ENCODE data around the gene UBL4B. TPM values are rescaled to one million over a fixed set of nuclear protein-coding genes. Genes with fewer than 3 reads are reported as not detected.

Gene UBL4B
- polyA plus RNA-seq, 3 donors = 0.07 to 0.45 (median 0.09) TPM

GRCh38 chr1:110135666-110136065 lies 23.4 kb downstream of the UBL4B start:
- 51 to 86% (median 85%) methylated on average over 10 of the region's 10 CpGs for WGBS, 3 donors
- no peak overlapping the region for H3K27ac ChIP-seq (ENCODE audit: low read depth, low read length)

GRCh38 chr1:110136911-110137310 lies 24.7 kb downstream of the UBL4B start:
- WGBS, 3 donors = 2 to 5% (median 2%) methylated on average over 7 of the region's 7 CpGs
- H3K27ac ChIP-seq (ENCODE audit: low read depth, low read length) = no peak overlapping the region

- WGBS, 3 donors = 64 to 69% (median 65%) methylated on average over 3 of the region's 3 CpGs
- no peak overlapping the region for H3K27ac ChIP-seq (ENCODE audit: low read depth, low read length)
Measured at GRCh38 chr1:110138956-110139355, 26.7 kb downstream of the UBL4B start.

DNA sequence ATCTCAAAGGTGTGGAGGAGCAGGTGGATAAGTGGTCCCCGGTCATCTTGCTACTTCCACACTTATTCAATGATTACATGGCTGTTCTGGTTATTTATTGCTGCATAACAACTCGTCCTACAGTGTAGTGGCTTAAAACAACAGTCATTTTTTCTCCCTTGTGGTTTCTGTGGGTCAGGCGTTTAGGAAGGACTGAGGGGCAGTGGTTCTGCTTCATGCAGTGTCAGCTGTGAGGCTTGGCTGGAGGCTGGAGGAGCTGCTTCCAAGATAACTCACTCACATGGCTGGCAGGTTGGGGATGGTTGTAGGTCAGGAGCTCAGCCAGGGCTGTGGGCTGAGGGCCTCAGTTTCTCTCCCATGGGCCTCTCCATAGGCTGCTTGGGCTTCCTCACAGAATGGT lies 32.1 kb downstream of the UBL4B start:
- WGBS, 3 donors = 34 to 49% (median 46%) methylated on average over 3 of the region's 3 CpGs
- H3K27ac ChIP-seq (ENCODE audit: low read depth, low read length) = no peak overlapping the region

DNA sequence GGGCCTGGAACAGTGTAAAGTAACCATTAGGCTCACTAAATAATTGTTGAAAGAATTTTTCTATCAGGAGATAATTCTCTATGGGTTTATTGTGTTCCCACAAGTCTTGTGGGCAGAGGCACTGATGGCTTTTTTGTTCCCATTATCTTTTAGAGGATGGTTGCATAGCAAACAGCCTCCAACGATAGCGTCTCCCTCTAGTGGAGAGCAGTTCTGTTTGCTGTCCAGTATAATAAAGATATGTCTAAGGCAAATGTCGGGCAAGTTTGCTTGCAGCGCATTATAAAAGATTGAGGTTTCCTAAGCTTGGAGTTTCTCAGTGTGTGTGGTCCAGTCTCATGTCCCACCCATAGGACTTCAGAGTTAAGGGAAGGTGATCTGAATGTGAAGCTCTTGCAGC lies 36.7 kb downstream of the UBL4B start:
- WGBS, 3 donors = 42 to 48% (median 43%) methylated on average over 4 of the region's 4 CpGs
- H3K27ac ChIP-seq (ENCODE audit: low read depth, low read length) = no peak overlapping the region

DNA sequence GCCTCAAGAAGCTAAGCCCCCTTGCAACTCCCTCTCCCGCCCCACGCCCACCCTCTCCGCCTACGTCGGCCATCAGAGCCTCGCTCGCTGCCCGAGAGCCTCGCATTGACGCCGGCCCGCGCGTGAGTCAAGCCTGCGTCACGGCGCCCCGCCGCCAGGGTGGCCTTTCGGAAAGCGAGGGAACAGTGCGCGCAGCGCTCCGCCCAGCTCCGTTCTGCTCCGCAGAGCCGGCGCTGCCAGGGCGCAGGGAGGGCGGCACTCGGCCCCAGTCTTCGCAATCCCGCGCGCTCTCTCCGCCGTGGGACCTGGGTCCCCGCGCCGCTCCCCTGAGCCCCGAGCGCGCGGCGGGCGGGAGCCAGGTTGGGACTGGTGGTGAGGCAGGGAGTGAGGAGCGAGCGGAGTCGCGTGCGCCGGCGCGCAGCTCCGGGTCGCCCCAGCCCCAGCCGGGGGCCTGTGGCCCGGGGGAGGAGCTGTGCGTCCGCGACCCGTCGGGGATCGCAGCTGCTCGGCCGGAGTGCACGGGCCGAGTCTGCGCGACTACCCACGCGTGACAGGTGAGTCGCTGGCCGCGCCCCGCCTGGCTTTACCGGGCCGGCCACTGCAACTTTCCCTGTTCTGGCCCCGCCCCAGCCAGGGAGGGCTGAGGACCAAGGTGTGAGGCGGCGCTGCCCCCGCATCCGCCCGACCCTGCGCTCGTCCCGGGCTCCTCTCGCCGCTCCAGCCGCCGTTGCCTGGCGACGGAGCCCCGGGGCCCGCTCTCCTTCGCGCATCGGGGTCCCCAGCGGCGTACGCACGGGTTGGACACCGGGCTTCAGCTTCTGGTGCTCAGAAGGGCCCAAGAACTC lies 38.3 kb downstream of the UBL4B start, which contains the start of gene SLC6A17:
Gene SLC6A17, plus strand, starts transcription at position 165 of the 845 bp plus-strand sequence. CDS start 16,436 bp downstream, outside the sequence.
- H3K27ac ChIP-seq (ENCODE audit: low read depth, low read length) = no peak within 1 kb of the TSS
- WGBS, 3 donors = 0 to 2% (median 2%) methylated on average over 83 to 104 of the region's 104 CpGs

GRCh38 chr1:110151175-110151669 lies 39.0 kb downstream of the UBL4B start:
- 5 to 7% (median 7%) methylated on average over 37 of the region's 37 CpGs for WGBS, 3 donors
- no peak overlapping the region for H3K27ac ChIP-seq (ENCODE audit: low read depth, low read length)

GRCh38 chr1:110152133-110152785 lies 40.0 kb downstream of the UBL4B start:
- 47 to 66% (median 59%) methylated on average over 8 of the region's 8 CpGs for WGBS, 3 donors
- no peak overlapping the region for H3K27ac ChIP-seq (ENCODE audit: low read depth, low read length)

DNA sequence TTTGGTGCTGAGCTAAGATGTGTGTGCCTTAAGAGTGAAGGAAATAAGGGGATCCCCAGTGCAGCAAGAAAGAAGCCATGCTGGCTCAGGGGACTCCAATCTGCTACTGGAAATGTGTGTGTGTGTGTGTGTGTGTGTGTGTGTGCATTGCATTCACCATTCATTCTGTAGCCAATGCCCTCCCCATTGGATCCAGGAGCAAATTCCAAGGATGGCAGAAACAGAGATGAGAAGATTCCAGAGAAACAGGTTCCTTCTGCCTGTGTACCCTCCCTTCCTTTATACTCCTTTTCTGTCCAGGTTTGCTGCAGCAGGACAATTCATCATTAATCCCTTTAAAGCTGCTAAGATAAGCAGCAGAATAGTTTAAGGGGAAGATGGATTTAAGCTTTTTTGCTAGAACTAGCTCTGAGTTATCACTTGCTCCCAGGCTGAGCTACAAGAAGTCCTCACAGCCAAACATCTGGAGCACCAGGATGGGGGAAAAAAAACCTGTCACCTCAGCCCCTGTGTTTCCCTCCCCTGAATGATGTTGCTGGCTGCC lies 41.2 kb downstream of the UBL4B start:
- no peak overlapping the region for H3K27ac ChIP-seq (ENCODE audit: low read depth, low read length)

DNA sequence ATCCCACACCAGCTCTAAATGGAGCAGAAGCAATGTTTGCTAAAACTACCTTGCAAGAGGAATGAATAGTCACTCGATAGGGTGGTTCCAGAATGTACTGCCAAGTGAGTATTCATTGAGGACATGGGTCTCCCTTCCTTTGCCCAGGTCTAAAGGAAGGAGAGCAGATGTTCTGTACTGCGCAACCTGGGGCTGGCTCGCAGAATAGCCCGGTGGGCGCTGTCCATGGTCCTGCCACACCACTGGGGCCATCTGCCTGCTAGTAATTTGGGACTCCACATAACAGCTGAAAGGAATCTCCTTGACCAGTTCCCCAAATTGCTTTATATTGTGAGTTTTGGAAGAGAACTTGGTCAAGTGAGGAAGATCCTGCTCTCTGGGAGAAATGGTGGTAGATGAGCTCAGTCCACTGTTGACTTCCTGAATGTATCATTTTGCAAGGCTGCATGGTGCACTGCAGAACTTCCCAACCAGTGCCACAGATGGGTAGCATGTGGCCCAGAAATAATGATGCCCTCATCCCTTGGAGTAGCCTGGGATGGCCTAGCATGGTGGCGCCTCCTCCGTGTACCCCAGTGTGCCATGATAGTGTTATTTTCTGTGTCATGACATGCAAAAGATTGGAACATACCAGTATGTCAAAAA lies 43.8 kb downstream of the UBL4B start:
- WGBS, 3 donors = 13 to 21% (median 20%) methylated on average over 7 of the region's 7 CpGs
- no peak overlapping the region for H3K27ac ChIP-seq (ENCODE audit: low read depth, low read length)

- no peak overlapping the region for H3K27ac ChIP-seq (ENCODE audit: low read depth, low read length)
- 70 to 75% (median 74%) methylated on average over 5 of the region's 5 CpGs for WGBS, 3 donors
Measured at GRCh38 chr1:110158261-110158660, 46.0 kb downstream of the UBL4B start.

- 25 to 41% (median 32%) methylated on average over 2 of the region's 2 CpGs for WGBS, 3 donors
- no peak overlapping the region for H3K27ac ChIP-seq (ENCODE audit: low read depth, low read length)
Measured at GRCh38 chr1:110159168-110159567, 46.9 kb downstream of the UBL4B start.

- no peak overlapping the region for H3K27ac ChIP-seq (ENCODE audit: low read depth, low read length)
- 59 to 64% (median 59%) methylated on average over 10 of the region's 10 CpGs for WGBS, 3 donors
Measured at GRCh38 chr1:110160538-110161100, 48.4 kb downstream of the UBL4B start.

- WGBS, 3 donors = 82 to 91% (median 91%) methylated on average over 3 of the region's 3 CpGs
- no peak overlapping the region for H3K27ac ChIP-seq (ENCODE audit: low read depth, low read length)
Measured at GRCh38 chr1:110161165-110161564, 48.9 kb downstream of the UBL4B start.

DNA sequence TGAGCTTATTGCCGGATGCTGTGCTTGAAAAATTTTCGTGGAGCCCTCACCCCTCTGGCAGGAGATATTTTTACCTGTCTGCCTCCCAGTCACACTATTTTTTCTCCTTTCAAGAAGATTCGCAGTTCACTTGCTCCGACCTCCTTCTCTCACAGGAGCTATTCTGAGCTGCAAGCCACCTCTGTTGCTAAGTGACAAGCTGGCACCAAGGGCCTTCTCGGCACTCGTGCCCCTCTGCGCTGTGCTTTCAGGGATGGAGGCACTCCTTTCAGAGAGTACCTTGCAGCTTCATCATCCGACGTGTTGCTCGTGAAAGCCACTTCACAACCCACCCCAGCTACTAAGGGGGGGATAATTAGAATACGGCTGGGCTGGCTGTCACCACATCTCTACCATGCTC lies 49.6 kb downstream of the UBL4B start:
- WGBS, 3 donors = 74 to 87% (median 85%) methylated on average over 11 of the region's 11 CpGs
- H3K27ac ChIP-seq (ENCODE audit: low read depth, low read length) = no peak overlapping the region

Measured in adipose tissue (tissue), 3 donors.